Limb (tissue), 2 donors: Measurements from ENCODE around the gene ABCC1.

Source experiments
- DNase-seq, 2 donors: peaks; one replicate each; pipeline ENCODE4 v3.0.0-alpha.2; 2016; ENCODE audit errors: extremely low spot score in 2 of 2

The ABCC1 gene

DNA sequence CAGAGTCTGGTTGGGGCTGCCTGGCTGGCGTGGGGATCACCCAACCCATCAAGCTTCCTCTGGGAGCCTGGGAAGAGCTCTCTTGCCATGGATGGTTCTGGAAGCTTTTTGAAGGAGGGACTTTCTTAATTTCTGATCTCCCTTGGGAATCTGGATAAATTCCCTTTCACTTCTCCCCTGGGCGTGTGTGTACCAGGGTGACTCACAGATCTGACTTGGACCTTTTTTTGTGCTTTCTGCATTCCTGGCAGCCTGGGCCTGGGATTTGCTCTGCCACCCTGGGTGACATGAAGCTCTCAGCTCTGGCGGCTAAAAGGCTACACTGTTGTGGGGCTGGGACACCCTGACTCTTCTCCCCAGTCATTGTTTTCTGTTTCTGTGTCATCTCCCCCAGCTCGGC lies 70.1 kb downstream of the ABCC1 start:
- DNase-seq, result no peak

GRCh38 chr16:16020291-16020690 lies 70.9 kb downstream of the ABCC1 start:
- no peak for DNase-seq

DNA sequence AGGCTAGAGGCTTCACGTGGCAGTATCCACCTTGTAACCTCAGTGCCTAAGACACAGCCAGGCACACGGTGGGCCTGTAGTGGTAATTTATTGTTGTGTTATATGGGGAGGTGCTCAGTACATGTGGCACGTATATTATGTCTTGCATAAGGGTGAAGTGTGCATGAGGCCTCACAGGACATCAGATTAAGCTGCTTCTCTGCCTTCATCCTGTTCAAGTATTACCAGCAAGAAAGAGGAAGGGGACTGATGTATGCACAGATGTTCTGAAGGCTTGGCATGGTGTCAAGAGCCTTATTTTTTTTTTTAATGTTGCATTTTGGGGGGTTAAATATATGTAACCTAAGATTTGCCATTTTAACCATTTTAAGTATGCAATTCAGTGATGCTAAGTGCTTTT lies 71.6 kb downstream of the ABCC1 start:
- no peak for DNase-seq

- DNase-seq, result no peak
Measured at GRCh38 chr16:16021646-16021987, 72.2 kb downstream of the ABCC1 start.

GRCh38 chr16:16021988-16022682 lies 72.7 kb downstream of the ABCC1 start:
- DNase-seq, result peak; percentile 67 to 75

DNA sequence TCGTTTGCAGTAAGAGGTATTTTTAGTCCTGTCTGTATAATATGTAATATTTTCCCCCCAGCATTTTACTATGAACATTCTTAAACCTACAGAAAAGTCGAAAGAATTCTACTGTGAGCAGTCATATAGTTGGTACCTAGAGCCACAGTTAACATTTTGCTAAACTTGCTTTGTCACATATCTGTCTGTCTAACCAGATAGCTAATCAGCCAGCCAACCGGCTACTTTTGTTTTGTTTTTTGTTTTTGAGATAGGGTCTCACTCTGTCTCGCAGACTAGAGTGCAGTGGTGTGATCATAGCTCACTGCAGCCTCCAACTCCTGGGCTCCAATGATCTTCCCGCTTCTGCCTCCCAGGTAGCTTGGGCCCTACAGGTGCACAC lies 73.3 kb downstream of the ABCC1 start:
- no peak for DNase-seq

DNA sequence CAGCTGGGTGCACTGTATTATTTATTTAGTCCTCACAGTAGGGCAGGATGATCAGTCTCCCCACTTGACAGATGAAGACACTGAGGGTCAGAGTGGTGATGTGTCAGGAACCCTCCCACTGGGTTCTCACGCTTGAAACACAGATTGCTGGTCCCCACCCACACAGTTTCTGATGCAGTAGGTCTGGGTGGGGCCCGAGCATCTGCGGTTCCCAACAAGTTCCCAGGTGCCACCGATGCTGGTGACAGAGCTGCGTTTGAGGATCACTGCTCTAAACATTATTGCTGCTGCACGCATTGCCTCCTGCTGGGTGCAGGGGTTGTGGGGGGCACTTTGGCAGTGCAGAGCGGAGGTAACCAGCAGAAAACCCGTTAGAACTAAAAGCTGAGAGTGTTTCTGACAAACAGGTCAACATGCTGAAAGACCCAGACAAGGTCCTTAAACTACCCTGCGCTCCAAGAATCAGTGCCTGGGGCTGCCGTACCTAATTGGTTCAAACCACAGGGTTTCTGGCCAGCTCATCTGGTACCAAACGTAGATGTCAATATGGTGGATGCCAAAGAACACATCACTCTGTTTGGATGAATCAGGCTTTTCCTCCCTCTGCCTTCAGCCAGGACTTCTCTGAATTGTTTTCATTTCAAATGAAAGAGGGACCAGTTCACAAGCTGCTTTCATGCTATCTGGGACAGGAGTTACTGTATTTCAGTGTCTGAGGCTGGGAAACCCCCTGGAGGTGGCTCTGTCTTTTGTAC lies 76.0 kb downstream of the ABCC1 start:
- DNase-seq, result no peak

- DNase-seq, result no peak
Measured at GRCh38 chr16:16027728-16028310, 78.4 kb downstream of the ABCC1 start.

GRCh38 chr16:16028311-16028999 lies 79.0 kb downstream of the ABCC1 start:
- DNase-seq, result no peak

GRCh38 chr16:16029431-16030011 lies 80.1 kb downstream of the ABCC1 start:
- no peak for DNase-seq

GRCh38 chr16:16030449-16030848 lies 81.0 kb downstream of the ABCC1 start:
- no peak for DNase-seq

- DNase-seq, result no peak
Measured at GRCh38 chr16:16031401-16031800, 82.0 kb downstream of the ABCC1 start.

GRCh38 chr16:16032271-16032979 lies 83.0 kb downstream of the ABCC1 start:
- DNase-seq, result no peak

- DNase-seq, result no peak
Measured at GRCh38 chr16:16033208-16033717, 83.8 kb downstream of the ABCC1 start.

DNA sequence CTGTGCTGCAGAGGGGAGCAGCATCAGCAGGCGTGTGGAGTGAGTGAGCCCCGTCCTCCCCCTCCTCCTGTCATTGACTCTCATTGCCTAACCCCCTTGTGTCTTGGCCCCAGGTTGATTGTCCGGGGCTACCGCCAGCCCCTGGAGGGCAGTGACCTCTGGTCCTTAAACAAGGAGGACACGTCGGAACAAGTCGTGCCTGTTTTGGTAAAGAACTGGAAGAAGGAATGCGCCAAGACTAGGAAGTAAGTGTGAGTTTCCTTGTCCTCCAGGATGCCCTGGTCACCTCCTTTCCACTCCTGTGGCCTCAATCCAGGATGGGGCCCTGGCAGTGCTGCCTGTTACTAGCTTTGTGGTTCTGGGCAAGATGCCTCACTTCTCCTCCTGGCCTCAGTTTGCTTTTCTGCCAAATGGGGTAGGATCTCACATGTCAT lies 87.0 kb downstream of the ABCC1 start:
- no peak for DNase-seq

DNA sequence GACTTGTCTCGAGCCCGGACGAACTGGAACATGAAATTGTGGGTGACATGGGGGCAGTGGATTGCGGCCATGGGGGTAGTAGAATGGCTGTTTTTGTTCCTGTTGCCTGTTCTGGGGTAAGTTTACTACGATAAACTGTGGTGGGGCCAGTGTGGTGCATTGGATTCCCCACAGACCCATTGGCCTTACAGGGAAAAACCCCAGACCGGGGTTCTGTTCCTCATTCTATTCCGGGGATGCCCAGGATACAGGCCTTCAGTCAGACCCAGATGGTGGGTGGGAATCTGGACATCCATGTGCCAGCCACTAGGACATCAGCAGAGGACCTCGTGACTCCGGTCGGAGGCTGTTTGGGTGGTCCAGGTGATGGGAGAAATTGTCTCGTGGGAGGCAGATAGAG lies 88.1 kb downstream of the ABCC1 start:
- DNase-seq, result no peak

DNA sequence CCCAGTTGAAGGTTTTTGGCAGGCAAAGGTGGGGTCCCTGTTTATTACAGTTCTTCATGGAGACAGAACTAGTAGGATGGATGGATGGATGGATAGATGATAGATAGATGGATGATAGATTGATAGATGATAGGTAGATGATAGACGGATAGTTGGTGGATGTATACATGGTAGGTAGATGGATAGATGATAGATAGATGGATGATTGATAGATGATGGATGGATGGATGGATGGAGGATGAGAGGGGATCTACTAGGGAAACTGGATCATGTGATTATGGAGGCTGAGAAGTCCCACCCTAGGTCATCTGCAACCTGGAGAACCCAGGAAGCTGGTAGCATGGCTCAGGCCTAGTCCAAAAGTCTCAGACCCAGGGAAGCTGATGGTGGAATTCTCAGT lies 88.6 kb downstream of the ABCC1 start:
- no peak for DNase-seq

- no peak for DNase-seq
Measured at GRCh38 chr16:16038950-16039349, 89.5 kb downstream of the ABCC1 start.

- no peak for DNase-seq
Measured at GRCh38 chr16:16041196-16041892, 91.9 kb downstream of the ABCC1 start.

DNA sequence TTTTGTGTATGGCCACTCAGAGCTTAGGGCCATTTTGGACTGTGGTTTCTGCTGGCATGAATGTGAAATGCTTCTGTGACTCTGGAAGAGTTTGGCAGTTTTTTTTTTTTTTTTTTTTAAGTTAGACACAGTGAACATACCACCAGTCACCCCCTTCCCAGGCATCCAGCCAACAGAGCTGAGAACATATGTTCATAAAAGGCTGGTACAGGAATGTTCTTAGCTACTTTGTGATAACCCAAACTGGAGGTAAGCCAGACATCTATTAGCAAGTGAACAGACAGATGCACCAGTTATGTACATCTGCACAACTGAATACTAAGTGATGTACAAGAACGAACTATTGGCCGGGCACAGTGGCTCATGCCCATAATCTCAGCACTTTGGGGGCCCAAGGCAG lies 92.7 kb downstream of the ABCC1 start:
- peak; percentile 44 to 54 for DNase-seq
